Thyroid gland (tissue), 4 donors: ENCODE measurements around the gene NUAK1.

Experiments used
- POLR2A ChIP-seq, 2 donors: fragments of 450-650 bp; IDR thresholded peaks; one replicate each; pipeline ENCODE4 v1.6.1; 2017; ENCODE audit warnings: antibody characterized with exemption in 2 of 2, mild to moderate bottlenecking in 2 of 2, moderate library complexity in 1 of 2
- TF ChIP-seq, protein P1 (sequence below), 6 experiments: fragments of 200-600 bp in 3 of 6; fragments of 450-650 bp in 3 of 6; sonication (generic) in 3 of 6; IDR thresholded peaks; one replicate each; pipeline ENCODE4 v1.5.1; 2016 to 2019; ENCODE audit warnings: antibody characterized with exemption in 6 of 6, mild to moderate bottlenecking in 2 of 6, inconsistent platforms in 1 of 6, moderate library complexity in 1 of 6

GRCh38 chr12:106072751-106073150, 66.0 kb downstream of the NUAK1 start:
- TF ChIP-seq POLR2A (IDR thresholded peaks at IDR 0.05): no peak
- TF ChIP-seq, protein P1, sequence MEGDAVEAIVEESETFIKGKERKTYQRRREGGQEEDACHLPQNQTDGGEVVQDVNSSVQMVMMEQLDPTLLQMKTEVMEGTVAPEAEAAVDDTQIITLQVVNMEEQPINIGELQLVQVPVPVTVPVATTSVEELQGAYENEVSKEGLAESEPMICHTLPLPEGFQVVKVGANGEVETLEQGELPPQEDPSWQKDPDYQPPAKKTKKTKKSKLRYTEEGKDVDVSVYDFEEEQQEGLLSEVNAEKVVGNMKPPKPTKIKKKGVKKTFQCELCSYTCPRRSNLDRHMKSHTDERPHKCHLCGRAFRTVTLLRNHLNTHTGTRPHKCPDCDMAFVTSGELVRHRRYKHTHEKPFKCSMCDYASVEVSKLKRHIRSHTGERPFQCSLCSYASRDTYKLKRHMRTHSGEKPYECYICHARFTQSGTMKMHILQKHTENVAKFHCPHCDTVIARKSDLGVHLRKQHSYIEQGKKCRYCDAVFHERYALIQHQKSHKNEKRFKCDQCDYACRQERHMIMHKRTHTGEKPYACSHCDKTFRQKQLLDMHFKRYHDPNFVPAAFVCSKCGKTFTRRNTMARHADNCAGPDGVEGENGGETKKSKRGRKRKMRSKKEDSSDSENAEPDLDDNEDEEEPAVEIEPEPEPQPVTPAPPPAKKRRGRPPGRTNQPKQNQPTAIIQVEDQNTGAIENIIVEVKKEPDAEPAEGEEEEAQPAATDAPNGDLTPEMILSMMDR (IDR thresholded peaks at IDR 0.05): no peak
